ES-I3 (cell line): ENCODE measurements around the gene GORAB.

Experiments used
- H3K36me3 ChIP-seq: 2 replicates; pipeline ENCODE4 v1.6.1; 2013; ENCODE audit warnings: mild to moderate bottlenecking, low read length, control low read depth, moderate library complexity; ENCODE audit not compliant: insufficient read depth
- H3K4me1 ChIP-seq: 2 replicates; pipeline ENCODE4 v1.6.1; 2013; ENCODE audit warnings: mild to moderate bottlenecking, control low read depth, low read length; ENCODE audit not compliant: insufficient read depth
- H3K9ac ChIP-seq: 2 replicates; pipeline ENCODE4 v1.6.1; 2013; ENCODE audit warnings: low read depth, mild to moderate bottlenecking, low read length, moderate library complexity
- H3K9me3 ChIP-seq: 2 replicates; pipeline ENCODE4 v1.6.1; 2013; ENCODE audit warnings: mild to moderate bottlenecking, low read length, moderate library complexity; ENCODE audit not compliant: control insufficient read depth, insufficient read depth

The GORAB gene

DNA sequence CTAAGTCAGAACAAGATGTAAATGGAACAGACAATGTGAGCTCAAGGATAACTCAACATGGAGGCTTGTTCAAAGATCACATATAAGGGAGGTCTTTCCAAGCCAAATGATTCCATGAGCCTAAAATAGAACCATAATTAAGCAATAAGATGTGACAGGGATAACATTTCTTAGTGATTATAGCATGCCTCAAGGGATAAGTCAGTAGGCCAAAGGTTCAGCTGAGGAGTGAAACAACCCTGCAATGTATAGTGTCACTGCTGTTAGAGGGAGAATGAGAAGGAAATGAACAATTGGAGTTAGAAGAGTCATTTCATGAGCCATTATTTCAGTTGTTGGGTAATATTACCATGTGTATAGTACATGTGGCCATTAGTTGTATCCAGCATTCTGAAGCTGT lies 25.0 kb downstream of the GORAB start:
- Histone ChIP-seq H3K36me3 (peaks cover 8% of the 10 kb centered on the region), H3K9ac (no peak overlapping the region)

DNA sequence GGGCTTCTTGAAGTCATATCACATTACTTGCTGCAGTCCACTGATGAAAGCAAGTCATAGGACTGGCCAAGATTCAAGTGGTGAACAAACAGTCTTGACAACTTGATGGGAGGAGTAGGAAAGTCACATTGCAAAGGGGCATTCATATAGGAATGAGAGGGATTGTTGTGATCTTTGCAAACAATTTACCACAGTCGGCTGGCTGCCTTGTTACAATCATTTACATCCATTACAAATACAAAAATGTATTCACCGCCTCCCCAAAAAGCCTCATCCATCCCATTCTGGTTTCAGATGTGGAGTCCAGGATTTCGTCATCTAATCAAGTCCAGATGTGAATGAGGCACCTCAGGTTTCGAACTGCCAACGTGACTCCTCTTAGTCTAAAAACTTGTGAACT lies 26.8 kb downstream of the GORAB start:
- Histone ChIP-seq H3K4me1 (peaks cover 15% of the 10 kb centered on the region), H3K36me3 (peaks cover 4% of the 10 kb centered on the region; the same call in 1 of the 2 replicates), H3K9me3 (peaks cover 9% of the 10 kb centered on the region), H3K9ac (no peak overlapping the region)

More for the DNA sequence above, 25.0 kb downstream of the GORAB start:
- H3K9me3 ChIP-seq, result peaks cover 9% of the 10 kb centered on the region
- no peaks in the 10 kb centered on the region for H3K4me1 ChIP-seq

DNA sequence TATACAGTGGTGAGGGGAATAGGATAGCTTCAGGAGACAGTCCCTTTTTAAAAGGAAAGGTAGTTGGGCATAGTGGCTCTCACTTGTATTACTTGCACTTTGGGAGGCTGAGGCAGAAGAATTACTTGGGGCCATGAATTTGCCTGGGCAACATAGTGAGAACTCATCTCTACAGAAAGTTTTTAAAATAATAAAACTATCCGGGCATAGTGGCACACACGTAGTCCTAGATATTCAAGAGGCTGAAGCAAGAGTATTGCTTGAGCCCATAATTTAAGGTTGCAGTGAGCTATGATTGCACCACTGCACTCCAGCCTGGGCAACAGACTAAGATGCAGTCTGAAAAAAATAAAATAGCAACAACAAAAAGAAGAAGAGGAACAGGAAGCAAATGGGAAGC lies 27.2 kb downstream of the GORAB start:
- H3K9me3 ChIP-seq, result peaks cover 9% of the 10 kb centered on the region
- H3K4me1 ChIP-seq, result peaks cover 19% of the 10 kb centered on the region
- peaks cover 4% of the 10 kb centered on the region; the same call in 1 of the 2 replicates for H3K36me3 ChIP-seq
- no peak overlapping the region for H3K9ac ChIP-seq

GRCh38 chr1:170560681-170561285 lies 28.8 kb downstream of the GORAB start:
- H3K36me3 ChIP-seq, result peaks cover 4% of the 10 kb centered on the region; the same call in 1 of the 2 replicates
- H3K4me1 ChIP-seq, result peaks cover 23% of the 10 kb centered on the region
- no peak overlapping the region for H3K9ac ChIP-seq
- H3K9me3 ChIP-seq, result peaks cover 9% of the 10 kb centered on the region

GRCh38 chr1:170562646-170563338 lies 30.8 kb downstream of the GORAB start:
- peaks cover 4% of the 10 kb centered on the region; the same call in 1 of the 2 replicates for H3K36me3 ChIP-seq
- peaks cover 9% of the 10 kb centered on the region for H3K9me3 ChIP-seq
- peaks cover 23% of the 10 kb centered on the region for H3K4me1 ChIP-seq
- peak overlapping the region; percentile 24; the same call in 1 of the 2 replicates for H3K9ac ChIP-seq

- Histone ChIP-seq H3K9ac (no peak overlapping the region), H3K4me1 (peaks cover 20% of the 10 kb centered on the region)
Observed at GRCh38 chr1:170567214-170567613, 35.2 kb downstream of the GORAB start.

GRCh38 chr1:170568197-170568596 lies 36.2 kb downstream of the GORAB start:
- Histone ChIP-seq H3K9ac (no peak overlapping the region), H3K9me3 (no peaks in the 10 kb centered on the region), H3K4me1 (peaks cover 14% of the 10 kb centered on the region), H3K36me3 (no peaks in the 10 kb centered on the region)

More at GRCh38 chr1:170567214-170567613, 35.2 kb downstream of the GORAB start:
- no peaks in the 10 kb centered on the region for H3K36me3 ChIP-seq
- no peaks in the 10 kb centered on the region for H3K9me3 ChIP-seq

GRCh38 chr1:170576980-170577379 lies 45.0 kb downstream of the GORAB start:
- H3K9ac ChIP-seq, result no peak overlapping the region
- no peaks in the 10 kb centered on the region for H3K4me1 ChIP-seq
- H3K9me3 ChIP-seq, result no peaks in the 10 kb centered on the region
- no peaks in the 10 kb centered on the region for H3K36me3 ChIP-seq

- H3K36me3 ChIP-seq, result no peaks in the 10 kb centered on the region
- H3K9me3 ChIP-seq, result no peaks in the 10 kb centered on the region
- H3K4me1 ChIP-seq, result no peaks in the 10 kb centered on the region
- no peak overlapping the region for H3K9ac ChIP-seq
Observed at GRCh38 chr1:170578359-170578758, 46.4 kb downstream of the GORAB start.

DNA sequence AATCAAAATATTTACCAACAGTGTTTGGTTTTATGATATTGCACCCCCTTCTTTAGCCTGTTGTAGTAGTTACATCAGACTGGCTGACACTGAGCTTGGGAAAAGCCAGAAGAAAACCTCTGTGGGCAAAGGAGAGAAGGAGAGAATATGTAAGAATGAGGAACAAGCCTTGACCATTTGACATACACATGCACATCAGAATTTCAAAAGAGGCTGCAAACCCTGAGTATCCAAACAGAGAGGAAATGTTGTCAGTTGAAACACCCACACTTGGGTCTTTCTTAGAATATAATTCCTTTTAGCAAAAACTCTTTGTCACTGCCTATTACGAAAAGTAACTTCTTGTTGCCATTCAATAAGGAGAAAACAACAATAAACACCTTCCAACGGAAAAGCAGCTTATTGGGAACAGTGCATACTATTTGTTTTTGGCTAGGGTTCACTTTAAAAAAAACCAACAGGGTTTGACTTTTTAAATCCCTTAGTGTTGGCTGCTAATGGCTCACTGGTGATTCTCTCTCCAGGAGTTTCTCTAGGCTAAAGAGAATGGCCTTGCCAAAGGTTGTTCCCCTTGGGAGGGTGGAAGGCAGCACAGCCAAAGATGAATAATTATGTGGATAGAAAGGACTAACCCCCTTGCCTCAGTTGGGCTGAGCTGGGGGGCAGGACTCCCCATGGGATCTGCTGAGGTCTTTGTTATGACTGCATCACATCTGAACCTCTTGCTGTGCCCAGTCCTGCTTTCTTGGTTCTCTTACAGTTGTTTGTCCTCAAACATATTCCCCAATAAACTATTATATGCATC lies 48.9 kb downstream of the GORAB start:
- H3K9ac ChIP-seq, result no peak overlapping the region
- H3K36me3 ChIP-seq, result no peaks in the 10 kb centered on the region
- H3K4me1 ChIP-seq, result no peaks in the 10 kb centered on the region
- no peaks in the 10 kb centered on the region for H3K9me3 ChIP-seq

- Histone ChIP-seq H3K9ac (no peak overlapping the region), H3K9me3 (no peaks in the 10 kb centered on the region), H3K4me1 (no peaks in the 10 kb centered on the region)
Observed at GRCh38 chr1:170583186-170583585, 51.2 kb downstream of the GORAB start.

DNA sequence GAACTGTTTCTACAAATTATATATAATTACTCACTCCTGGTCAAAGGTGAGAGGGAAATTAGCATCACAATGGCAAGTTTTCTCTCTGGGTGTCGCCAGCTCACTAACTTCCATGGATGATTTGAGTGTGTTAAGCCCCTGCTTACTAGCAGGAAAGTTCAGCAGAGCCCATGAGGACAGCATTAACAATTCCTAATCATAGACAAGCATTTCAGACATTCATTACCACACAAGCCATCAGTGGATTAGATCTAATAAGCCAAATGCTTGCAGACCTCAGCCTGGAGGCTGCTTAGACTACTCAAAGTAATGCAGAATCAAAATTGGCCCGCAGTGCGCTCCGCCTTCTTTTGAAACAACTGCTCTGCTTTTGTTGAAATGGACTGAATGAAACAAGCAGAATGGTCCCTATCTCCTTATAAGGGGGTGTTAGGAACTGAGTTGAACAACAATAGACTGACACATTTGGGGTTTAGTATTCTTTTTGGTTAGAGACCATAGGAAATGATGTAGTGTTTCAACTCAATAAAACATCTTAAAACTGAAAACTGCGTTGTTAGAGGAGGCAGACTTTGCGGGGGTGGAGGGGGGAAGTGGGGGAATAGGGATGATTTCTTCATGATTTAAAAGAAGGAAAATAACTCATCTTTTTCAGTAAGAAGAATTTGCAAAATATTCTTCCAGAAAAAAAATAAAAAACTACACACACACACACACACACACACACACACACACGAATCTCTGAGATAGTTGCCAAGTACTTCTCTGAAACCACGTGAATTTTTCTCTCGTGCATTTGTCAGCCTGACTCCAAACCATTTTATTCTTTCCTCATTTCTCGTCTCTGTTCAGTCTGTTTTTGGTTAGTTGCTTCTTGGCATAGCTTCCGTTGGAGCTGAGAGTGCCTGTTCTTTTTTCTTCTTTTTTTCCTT lies 54.6 kb downstream of the GORAB start:
- no peaks in the 10 kb centered on the region for H3K36me3 ChIP-seq
- no peaks in the 10 kb centered on the region for H3K9me3 ChIP-seq
- no peaks in the 10 kb centered on the region for H3K4me1 ChIP-seq
- H3K9ac ChIP-seq, result no peak overlapping the region

More at GRCh38 chr1:170583186-170583585, 51.2 kb downstream of the GORAB start:
- no peaks in the 10 kb centered on the region for H3K36me3 ChIP-seq

- H3K36me3 ChIP-seq, result no peaks in the 10 kb centered on the region
- H3K4me1 ChIP-seq, result no peaks in the 10 kb centered on the region
- no peaks in the 10 kb centered on the region for H3K9me3 ChIP-seq
- H3K9ac ChIP-seq, result no peak overlapping the region
Observed at GRCh38 chr1:170587253-170587593, 55.3 kb downstream of the GORAB start.
